GM12878 (cell line): ENCODE results near the gene CENPO. TPM values are rescaled to one million over a fixed set of nuclear protein-coding genes. Genes with fewer than 3 reads are reported as not detected.

Experiments
- ATAC-seq: fragments of 200-7000 bp; cut with Tn5 transposase; 3 replicates; pipeline ENCODE4 v1.9.1; 2020; ENCODE audit warnings: mild to moderate bottlenecking, moderate library complexity
- BruUV-seq: library from RNA; stranded (reverse); fragments of 400-500 nt; replicated peaks from 2 replicates; lab custom pipeline; 2021; lab: Mats Ljungman, UMichigan
- CTCF ChIA-PET: fragments of 300-600 bp; sonication (Branson Sonifier 250); formaldehyde crosslinking; extraction: SDS; loops from one replicate; lab custom pipeline; 2021; ENCODE audit warnings: inconsistent platforms; lab: Yijun Ruan, JAX
- POLR2A ChIA-PET: fragments of 350-600 bp; formaldehyde crosslinking; extraction: SDS; loops from one replicate; lab custom pipeline; 2021; ENCODE audit warnings: inconsistent platforms; lab: Charles Lee
- RAD21 ChIA-PET: fragments of 300-600 bp; sonication (Branson Sonifier 250); formaldehyde crosslinking; loops from one replicate; lab custom pipeline; 2023; ENCODE audit warnings: antibody characterized with exemption; ENCODE audit not compliant: unreplicated experiment; lab: Charles Lee
- SMC1A ChIA-PET: fragments of 300-600 bp; sonication (Branson Sonifier 250); formaldehyde crosslinking; loops from one replicate; lab custom pipeline; 2023; ENCODE audit not compliant: unreplicated experiment, uncharacterized antibody; lab: Charles Lee
- DNase-seq: peaks from one replicate; pipeline ENCODE4 v3.0.0-alpha.2; 2011; ENCODE audit warnings: low read depth, low spot score
- FAIRE-seq: peaks from 3 replicates; lab custom pipeline; 2011; peaks lifted over from hg19 to GRCh38; lab: Jason Lieb, UNC
- H2AFZ ChIP-seq: 2 replicates; pipeline ENCODE4 v1.6.0; 2011; ENCODE audit warnings: low read depth, low read length, control low read depth; ENCODE audit not compliant: control insufficient read depth
- H3K27ac ChIP-seq: 2 replicates; pipeline ENCODE4 v1.5.1; 2011; ENCODE audit warnings: control low read depth; ENCODE audit not compliant: control insufficient read depth, insufficient read depth
- H3K27me3 ChIP-seq, 2 experiments: replicated peaks in 1 of 2; 2 replicates each; pipeline versions ENCODE4 v1.6.0 to v1.6.1; 2011; ENCODE audit warnings: low read length in 1 of 2; ENCODE audit not compliant: control insufficient read depth in 2 of 2, insufficient read depth in 2 of 2
- H3K36me3 ChIP-seq, 2 experiments: 2 replicates each; pipeline ENCODE4 v1.5.1; 2011; ENCODE audit warnings: low read length in 1 of 2; ENCODE audit not compliant: control insufficient read depth in 2 of 2, insufficient read depth in 2 of 2
- H3K4me1 ChIP-seq: 2 replicates; pipeline ENCODE4 v1.6.1; 2011; ENCODE audit warnings: mild to moderate bottlenecking, low read length, moderate library complexity, mixed read lengths; ENCODE audit not compliant: control insufficient read depth, insufficient read depth
- H3K4me2 ChIP-seq: 2 replicates; pipeline ENCODE4 v1.6.0; 2011; ENCODE audit warnings: control low read depth; ENCODE audit not compliant: control insufficient read depth, insufficient read depth
- H3K4me3 ChIP-seq: fragments of 200-600 bp; sonication (generic); 2 replicates; pipeline ENCODE4 v1.5.1; 2016
- H3K79me2 ChIP-seq: 2 replicates; pipeline ENCODE4 v1.6.0; 2011; ENCODE audit warnings: low read length; ENCODE audit not compliant: control insufficient read depth, insufficient read depth
- H3K9ac ChIP-seq: 2 replicates; pipeline ENCODE4 v1.8.0; 2011; ENCODE audit warnings: low read length, control low read depth, mixed read lengths; ENCODE audit not compliant: control insufficient read depth, insufficient read depth
- H3K9me3 ChIP-seq: replicated peaks from 3 replicates; pipeline ENCODE4 v1.5.1; 2011; ENCODE audit warnings: mild to moderate bottlenecking, low read length; ENCODE audit not compliant: control insufficient read depth, insufficient read depth
- H4K20me1 ChIP-seq: 2 replicates; pipeline ENCODE4 v1.6.0; 2011; ENCODE audit not compliant: control insufficient read depth, insufficient read depth
- BMI1 ChIP-seq: fragments of 450-650 bp; IDR thresholded peaks from 2 replicates; pipeline ENCODE4 v1.6.1; 2016; ENCODE audit warnings: mild to moderate bottlenecking, moderate library complexity, borderline replicate concordance
- DPF2 ChIP-seq: fragments of 450-650 bp; IDR thresholded peaks from 2 replicates; pipeline ENCODE4 v1.6.1; 2017; ENCODE audit warnings: mild to moderate bottlenecking
- E4F1 ChIP-seq: fragments of 450-650 bp; IDR thresholded peaks from 2 replicates; pipeline ENCODE4 v1.6.1; 2018; ENCODE audit warnings: borderline replicate concordance, mild to moderate bottlenecking; ENCODE audit not compliant: partially characterized antibody
- LARP7 ChIP-seq: fragments of 450-650 bp; IDR thresholded peaks from 2 replicates; pipeline ENCODE4 v1.6.1; 2017; ENCODE audit warnings: mild to moderate bottlenecking
- NFIC ChIP-seq: IDR thresholded peaks from 2 replicates; pipeline ENCODE4 v1.6.1; 2012; ENCODE audit warnings: low read depth, mild to moderate bottlenecking, inconsistent platforms, low read length, moderate library complexity
- POU2F2 ChIP-seq: IDR thresholded peaks from 3 replicates; pipeline ENCODE4 v1.6.1; 2011; ENCODE audit warnings: low read depth, mild to moderate bottlenecking, low read length, borderline replicate concordance
- TBL1XR1 ChIP-seq: IDR thresholded peaks from 2 replicates; pipeline ENCODE4 v1.6.1; 2012; ENCODE audit warnings: low read depth, low read length, improper control_type of control experiment
- TCF3 ChIP-seq: IDR thresholded peaks from 2 replicates; pipeline ENCODE4 v1.6.1; 2012; ENCODE audit warnings: low read depth, mild to moderate bottlenecking, low read length, borderline replicate concordance; ENCODE audit not compliant: insufficient read depth
- WRNIP1 ChIP-seq: IDR thresholded peaks from 2 replicates; pipeline ENCODE4 v1.6.1; 2011; ENCODE audit warnings: low read depth, low read length, improper control_type of control experiment, borderline replicate concordance
- ZBTB4 ChIP-seq: fragments of 450-650 bp; formaldehyde crosslinking; IDR thresholded peaks from 2 replicates; pipeline ENCODE4 v1.4.0; 2022; ENCODE audit warnings: mild to moderate bottlenecking, moderate library complexity
- ZNF274 ChIP-seq: IDR thresholded peaks from one replicate; pipeline ENCODE4 v1.8.0; 2011; ENCODE audit not compliant: insufficient read length, insufficient read depth
- ZNF592 ChIP-seq: fragments of 450-650 bp; IDR thresholded peaks from 2 replicates; pipeline ENCODE4 v1.6.1; 2017; ENCODE audit warnings: mild to moderate bottlenecking, moderate library complexity
- ZNF622 ChIP-seq: fragments of 450-650 bp; IDR thresholded peaks from 2 replicates; pipeline ENCODE4 v1.6.1; 2017; ENCODE audit warnings: mild to moderate bottlenecking, inconsistent platforms
- WGBS: methylation state at CpG from one replicate; pipeline ENCODE4 v1.1.6; 2016; ENCODE audit warnings: low lambda C conversion rate; ENCODE audit not compliant: insufficient replicate concordance, insufficient coverage; ENCODE audit errors: missing lambda C conversion rate; 5-methylcytosine and 5-hydroxymethylcytosine counted together
- in situ Hi-C: fragments of 300-500 bp; cut with MboI; formaldehyde crosslinking; loops from 9 replicates; pipeline ENCODE4 v1.14.3; 2018; ENCODE audit warnings: mixed read lengths
- intact Hi-C: fragments of 100-400 bp; cut with micrococcal nuclease; formaldehyde crosslinking; loops from one replicate; pipeline ENCODE4 v1.14.2; 2022; ENCODE audit not compliant: unreplicated experiment
- polyA plus RNA-seq, 11 experiments: library from polyadenylated mRNA; depleted of rRNA in 4 of 11; unstranded in 6 of 11; stranded (reverse) in 5 of 11; fragments of >200 nt; fragmentation: Nextera tagmentation in 4 of 11; fragmentation: Illumina TruSeq in 1 of 11; extraction: Ambion mirVana in 4 of 11; extraction: Trizol in 1 of 11; gene quantifications; 1 replicate in 1 of 11; 2 replicates in 10 of 11; pipeline versions ENCODE4 v1.2.1 to v1.2.3, GENCODE V29; 2011 to 2016; ENCODE audit warnings: inconsistent platforms in 2 of 11, missing spikeins in 2 of 11, low read depth in 1 of 11
- total RNA-seq, 4 experiments: library from RNA; depleted of rRNA in 3 of 4; stranded (reverse); fragments of >200 nt in 3 of 4; fragmentation: Illumina TruSeq in 1 of 4; extraction: Trizol in 1 of 4; gene quantifications; 2 replicates each; pipeline versions ENCODE4 v1.2.1 to v1.2.3, GENCODE V29; 2013 to 2021

CENPO gene
- total and polyA plus RNA-seq, 10 of the 15 experiments (the other 5 are each of a cell fraction or from before 2014, with no cell fraction given) = 18.7 to 37.0 (median 31.4) TPM

- TF ChIP-seq E4F1 = no peak
These were observed 49.3 kb upstream of the CENPO start (continued) for GRCh38 chr2:24743924-24744323.

GRCh38 chr2:24744356-24744755 is 48.9 kb upstream of the CENPO start:
- in situ Hi-C loops = no loop called here
- WGBS = 100% methylated on average over 1 of the region's 1 CpG
- H3K4me1 ChIP-seq = no peaks in the 10 kb centered on the region
- no peak for TF ChIP-seq NFIC
- no peak for TF ChIP-seq WRNIP1
- TF ChIP-seq LARP7 = no peak
- no peak for TF ChIP-seq ZNF274
- TF ChIP-seq POU2F2 = no peak
- no peak for TF ChIP-seq TCF3
- no peak for TF ChIP-seq TBL1XR1
- TF ChIP-seq ZNF622 = no peak
- TF ChIP-seq DPF2 = no peak
- TF ChIP-seq ZNF592 = no peak
- TF ChIP-seq BMI1 = no peak
- no peak for TF ChIP-seq ZBTB4 (CRISPR knock-in tag)

More at GRCh38 chr2:24744356-24744755, 48.9 kb upstream of the CENPO start:
- no TSS peak for BruUV-seq
- H2AFZ ChIP-seq = no peak overlapping the region
- ChIA-PET SMC1A (interaction anchor here (0.7 to 1.5 kb wide), 3 partner anchors 18 to 970 kb away, joined by 3 to 4 read pairs (median 4); no protein-coding TSS in a partner anchor), RAD21 (interaction anchor here (1.2 kb wide), 1 partner anchor 24 kb away, joined by 3 read pairs; no protein-coding TSS in a partner anchor), CTCF (interaction anchor here (1.0 to 1.5 kb wide), 2 partner anchors 82 to 322 kb away, joined by 3 to 6 read pairs; no protein-coding TSS in a partner anchor), POLR2A (no interaction called here)
- intact Hi-C loops = no loop called here
- H3K79me2 ChIP-seq = no peaks in the 10 kb centered on the region
- H3K9ac ChIP-seq = no peak overlapping the region
- H3K36me3 ChIP-seq = peaks cover 1 to 3% of the 10 kb centered on the region in 2 experiments; a peak in 2 of 4 replicates
- H3K4me3 ChIP-seq = no peak overlapping the region
- ATAC-seq (no peak), DNase-seq (no peak), FAIRE-seq (no peak)
- no peaks in the 10 kb centered on the region for H3K27me3 ChIP-seq
- no peak overlapping the region for H3K27ac ChIP-seq
- no peak overlapping the region for H3K4me2 ChIP-seq
- no peaks in the 10 kb centered on the region for H3K9me3 ChIP-seq
- H4K20me1 ChIP-seq = no peaks in the 10 kb centered on the region
